ENCODE data around the gene CDC45. TPM values are rescaled to one million over a fixed set of nuclear protein-coding genes. Genes with fewer than 3 reads are reported as not detected.

The CDC45 gene
- total and polyA plus RNA-seq, 2 of the 13 experiments (the other 11 are each of a cell fraction or from before 2014, with no cell fraction given): 14.4 to 36.3 TPM

- TF ChIP-seq ZNF12 (CRISPR knock-in tag; IDR thresholded peaks at IDR 0.05) (no peak), MAFG (CRISPR knock-in tag; IDR thresholded peaks at IDR 0.05) (no peak), KAT8 (CRISPR knock-in tag; IDR thresholded peaks at IDR 0.05) (peak; percentile 73), GATAD1 (CRISPR knock-in tag; IDR thresholded peaks at IDR 0.05) (peak; percentile 90), ETV6 (CRISPR knock-in tag; conservative IDR thresholded peaks at IDR 0.05) (no peak), ZNF598 (CRISPR knock-in tag; IDR thresholded peaks at IDR 0.05; ENCODE audit: borderline replicate concordance) (0 out of 2 replicates have a peak, but pooled peaks have one; percentile 31), SIX1 (CRISPR knock-in tag; IDR thresholded peaks at IDR 0.05; ENCODE audit: borderline replicate concordance) (0 out of 2 replicates have a peak, but pooled peaks have one; percentile 2), ZNF629 (CRISPR knock-in tag; conservative IDR thresholded peaks at IDR 0.05) (no peak), YEATS2 (CRISPR knock-in tag; IDR thresholded peaks at IDR 0.05; ENCODE audit: borderline replicate concordance) (peak; percentile 71; the same call in 1 of the 2 replicates), CENPT (CRISPR knock-in tag; IDR thresholded peaks at IDR 0.05; ENCODE audit: low read depth) (no peak), ZFY (CRISPR knock-in tag; IDR thresholded peaks at IDR 0.05) (no peak), ZNF225 (CRISPR knock-in tag; IDR thresholded peaks at IDR 0.05) (peak; percentile 50; the same call in 1 of the 2 replicates), PAWR (CRISPR knock-in tag; IDR thresholded peaks at IDR 0.05; ENCODE audit: borderline replicate concordance) (no peak), NCOA5 (CRISPR knock-in tag; IDR thresholded peaks at IDR 0.05) (no peak), NFIC (IDR thresholded peaks at IDR 0.05; ENCODE audit: low read length) (no peak), PAF1 (CRISPR knock-in tag; IDR thresholded peaks at IDR 0.05) (no peak), PHF20 (CRISPR knock-in tag; IDR thresholded peaks at IDR 0.05) (peak; percentile 85), FOXK2 (IDR thresholded peaks at IDR 0.05) (no peak), MXI1 (IDR thresholded peaks at IDR 0.05; ENCODE audit: borderline replicate concordance, low read depth, low read length) (peak; percentile 92), SALL2 (CRISPR knock-in tag; IDR thresholded peaks at IDR 0.05) (no peak), ZFP62 (CRISPR knock-in tag; IDR thresholded peaks at IDR 0.05) (no peak), EED (CRISPR knock-in tag; IDR thresholded peaks at IDR 0.05) (no peak)
- TF ChIP-seq, protein P1, sequence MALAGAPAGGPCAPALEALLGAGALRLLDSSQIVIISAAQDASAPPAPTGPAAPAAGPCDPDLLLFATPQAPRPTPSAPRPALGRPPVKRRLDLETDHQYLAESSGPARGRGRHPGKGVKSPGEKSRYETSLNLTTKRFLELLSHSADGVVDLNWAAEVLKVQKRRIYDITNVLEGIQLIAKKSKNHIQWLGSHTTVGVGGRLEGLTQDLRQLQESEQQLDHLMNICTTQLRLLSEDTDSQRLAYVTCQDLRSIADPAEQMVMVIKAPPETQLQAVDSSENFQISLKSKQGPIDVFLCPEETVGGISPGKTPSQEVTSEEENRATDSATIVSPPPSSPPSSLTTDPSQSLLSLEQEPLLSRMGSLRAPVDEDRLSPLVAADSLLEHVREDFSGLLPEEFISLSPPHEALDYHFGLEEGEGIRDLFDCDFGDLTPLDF (CRISPR knock-in tag; IDR thresholded peaks at IDR 0.05): peak; percentile 89
- TF ChIP-seq, protein P2, sequence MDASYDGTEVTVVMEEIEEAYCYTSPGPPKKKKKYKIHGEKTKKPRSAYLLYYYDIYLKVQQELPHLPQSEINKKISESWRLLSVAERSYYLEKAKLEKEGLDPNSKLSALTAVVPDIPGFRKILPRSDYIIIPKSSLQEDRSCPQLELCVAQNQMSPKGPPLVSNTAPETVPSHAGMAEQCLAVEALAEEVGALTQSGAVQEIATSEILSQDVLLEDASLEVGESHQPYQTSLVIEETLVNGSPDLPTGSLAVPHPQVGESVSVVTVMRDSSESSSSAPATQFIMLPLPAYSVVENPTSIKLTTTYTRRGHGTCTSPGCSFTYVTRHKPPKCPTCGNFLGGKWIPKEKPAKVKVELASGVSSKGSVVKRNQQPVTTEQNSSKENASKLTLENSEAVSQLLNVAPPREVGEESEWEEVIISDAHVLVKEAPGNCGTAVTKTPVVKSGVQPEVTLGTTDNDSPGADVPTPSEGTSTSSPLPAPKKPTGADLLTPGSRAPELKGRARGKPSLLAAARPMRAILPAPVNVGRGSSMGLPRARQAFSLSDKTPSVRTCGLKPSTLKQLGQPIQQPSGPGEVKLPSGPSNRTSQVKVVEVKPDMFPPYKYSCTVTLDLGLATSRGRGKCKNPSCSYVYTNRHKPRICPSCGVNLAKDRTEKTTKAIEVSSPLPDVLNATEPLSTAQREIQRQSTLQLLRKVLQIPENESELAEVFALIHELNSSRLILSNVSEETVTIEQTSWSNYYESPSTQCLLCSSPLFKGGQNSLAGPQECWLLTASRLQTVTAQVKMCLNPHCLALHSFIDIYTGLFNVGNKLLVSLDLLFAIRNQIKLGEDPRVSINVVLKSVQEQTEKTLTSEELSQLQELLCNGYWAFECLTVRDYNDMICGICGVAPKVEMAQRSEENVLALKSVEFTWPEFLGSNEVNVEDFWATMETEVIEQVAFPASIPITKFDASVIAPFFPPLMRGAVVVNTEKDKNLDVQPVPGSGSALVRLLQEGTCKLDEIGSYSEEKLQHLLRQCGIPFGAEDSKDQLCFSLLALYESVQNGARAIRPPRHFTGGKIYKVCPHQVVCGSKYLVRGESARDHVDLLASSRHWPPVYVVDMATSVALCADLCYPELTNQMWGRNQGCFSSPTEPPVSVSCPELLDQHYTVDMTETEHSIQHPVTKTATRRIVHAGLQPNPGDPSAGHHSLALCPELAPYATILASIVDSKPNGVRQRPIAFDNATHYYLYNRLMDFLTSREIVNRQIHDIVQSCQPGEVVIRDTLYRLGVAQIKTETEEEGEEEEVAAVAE (CRISPR knock-in tag; IDR thresholded peaks at IDR 0.05; ENCODE audit: borderline replicate concordance): peak; percentile 96
- TF ChIP-seq, protein P3, sequence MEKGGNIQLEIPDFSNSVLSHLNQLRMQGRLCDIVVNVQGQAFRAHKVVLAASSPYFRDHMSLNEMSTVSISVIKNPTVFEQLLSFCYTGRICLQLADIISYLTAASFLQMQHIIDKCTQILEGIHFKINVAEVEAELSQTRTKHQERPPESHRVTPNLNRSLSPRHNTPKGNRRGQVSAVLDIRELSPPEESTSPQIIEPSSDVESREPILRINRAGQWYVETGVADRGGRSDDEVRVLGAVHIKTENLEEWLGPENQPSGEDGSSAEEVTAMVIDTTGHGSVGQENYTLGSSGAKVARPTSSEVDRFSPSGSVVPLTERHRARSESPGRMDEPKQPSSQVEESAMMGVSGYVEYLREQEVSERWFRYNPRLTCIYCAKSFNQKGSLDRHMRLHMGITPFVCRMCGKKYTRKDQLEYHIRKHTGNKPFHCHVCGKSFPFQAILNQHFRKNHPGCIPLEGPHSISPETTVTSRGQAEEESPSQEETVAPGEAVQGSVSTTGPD (CRISPR knock-in tag; IDR thresholded peaks at IDR 0.05): no peak
These were observed at the start of gene CDC45 (continued) for GRCh38 chr22:19479355-19480172.

Data from HepG2 (cell line).